ENCODE results near the gene NELFE.
"Not testable (repeated sequence)": the region's sequence is repeated elsewhere in the genome, so short reads cannot be mapped to it uniquely, and the experiment has no call there.

NELFE gene

DNA sequence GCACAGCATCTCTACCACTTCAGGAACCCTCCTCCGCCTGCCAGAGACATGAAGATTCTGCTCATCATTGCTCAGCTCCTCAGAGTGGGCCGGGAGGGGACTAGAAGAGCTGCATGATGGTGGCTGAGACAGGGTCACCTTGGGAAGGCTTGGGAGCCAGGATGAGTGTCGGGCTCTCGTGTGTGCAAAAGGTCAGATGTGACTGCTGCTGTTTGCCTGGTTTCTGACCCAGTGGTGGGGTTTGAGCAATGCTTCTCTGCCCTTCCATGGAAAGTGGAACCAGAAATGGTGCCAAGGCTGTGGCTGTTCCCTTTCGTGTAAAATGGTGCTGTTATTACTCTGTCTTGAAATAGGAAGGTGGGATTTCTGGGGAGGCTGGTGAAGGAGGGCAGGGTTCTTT, 22.2 kb upstream of the NELFE start:
- H3K27me3 Mint-ChIP-seq; H3K4me1 Mint-ChIP-seq; DNase-seq; H3K9me3 Mint-ChIP-seq; H3K4me3 Mint-ChIP-seq; H3K27ac Mint-ChIP-seq; ATAC-seq (replicated peaks): not testable (repeated sequence)
- peaks cover 2 to 17% of the 10 kb centered on the region in 2 donors for H3K36me3 Mint-ChIP-seq

DNA sequence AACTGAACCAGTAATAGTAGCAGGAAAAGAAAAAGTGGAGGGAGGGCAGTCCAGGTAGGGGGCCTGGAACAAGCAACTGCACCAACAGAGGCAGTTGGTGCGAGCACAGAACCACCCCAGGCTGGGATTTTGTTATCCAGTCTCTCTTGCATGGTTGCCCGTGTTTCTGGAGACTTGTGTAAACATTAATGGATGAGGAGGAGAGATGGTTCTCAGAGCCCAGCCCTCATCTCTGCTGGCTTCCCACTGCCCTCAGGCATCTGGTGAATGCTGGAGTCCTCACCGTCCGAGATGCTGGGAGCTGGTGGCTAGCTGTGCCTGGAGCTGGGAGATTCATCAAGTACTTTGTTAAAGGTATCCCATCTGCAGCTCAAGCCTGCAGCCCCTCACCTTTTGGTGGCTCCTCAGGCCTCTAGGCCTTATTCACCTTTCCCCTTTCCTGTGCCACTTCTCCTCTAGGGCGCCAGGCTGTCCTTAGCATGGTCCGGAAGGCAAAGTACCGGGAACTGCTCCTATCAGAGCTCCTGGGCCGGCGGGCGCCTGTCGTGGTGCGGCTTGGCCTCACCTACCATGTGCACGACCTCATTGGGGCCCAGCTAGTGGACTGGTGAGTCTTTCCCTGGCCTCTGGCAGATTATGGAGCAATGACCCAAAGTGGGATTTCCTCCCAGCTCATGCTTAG, 21.6 kb upstream of the NELFE start:
- DNase-seq; H3K9me3 Mint-ChIP-seq; H3K27ac Mint-ChIP-seq; H3K4me1 Mint-ChIP-seq; H3K4me3 Mint-ChIP-seq; ATAC-seq (replicated peaks); H3K27me3 Mint-ChIP-seq: not testable (repeated sequence)
- peaks cover 6 to 21% of the 10 kb centered on the region in 2 donors for H3K36me3 Mint-ChIP-seq

DNA sequence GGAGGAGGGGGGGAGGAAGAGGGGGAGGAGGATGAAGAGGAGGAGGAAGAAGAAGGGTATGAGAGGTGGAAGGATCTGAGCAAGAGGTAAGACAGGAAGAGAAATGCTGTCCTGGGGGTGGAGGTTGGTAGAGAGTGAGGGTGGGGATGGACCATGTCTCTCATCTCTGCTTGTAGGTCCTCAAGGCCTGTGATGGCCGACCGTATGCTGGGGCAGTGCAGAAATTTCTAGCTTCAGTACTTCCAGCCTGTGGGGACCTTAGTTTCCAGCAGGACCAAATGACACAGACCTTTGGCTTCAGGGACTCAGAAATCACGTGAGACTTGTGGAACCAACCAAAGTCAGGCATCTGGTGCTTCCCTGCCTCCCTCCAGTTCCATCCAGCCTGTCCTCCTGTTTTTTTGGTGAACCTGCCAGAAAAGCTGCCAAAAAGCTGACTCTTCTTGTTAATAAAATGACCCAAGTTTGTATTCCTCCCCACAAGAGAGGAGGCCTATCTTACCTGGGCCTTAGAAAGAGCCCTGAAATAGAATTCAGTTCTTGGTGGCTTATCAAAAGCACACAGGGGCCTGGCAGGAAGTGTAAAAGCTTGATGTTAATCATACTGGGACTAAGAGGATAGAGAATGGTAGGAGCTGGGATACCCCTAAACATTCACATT, 20.6 kb upstream of the NELFE start:
- no peak overlapping the region for H3K4me3 Mint-ChIP-seq
- no peaks in the 10 kb centered on the region for H3K27me3 Mint-ChIP-seq
- H3K4me1 Mint-ChIP-seq, result peaks cover 0 to 6% of the 10 kb centered on the region in 2 donors
- H3K36me3 Mint-ChIP-seq, result peaks cover 8 to 22% of the 10 kb centered on the region in 2 donors
- no peak for DNase-seq
- H3K9me3 Mint-ChIP-seq, result no peaks in the 10 kb centered on the region
- no peak overlapping the region for H3K27ac Mint-ChIP-seq
- ATAC-seq (replicated peaks), result no peak

DNA sequence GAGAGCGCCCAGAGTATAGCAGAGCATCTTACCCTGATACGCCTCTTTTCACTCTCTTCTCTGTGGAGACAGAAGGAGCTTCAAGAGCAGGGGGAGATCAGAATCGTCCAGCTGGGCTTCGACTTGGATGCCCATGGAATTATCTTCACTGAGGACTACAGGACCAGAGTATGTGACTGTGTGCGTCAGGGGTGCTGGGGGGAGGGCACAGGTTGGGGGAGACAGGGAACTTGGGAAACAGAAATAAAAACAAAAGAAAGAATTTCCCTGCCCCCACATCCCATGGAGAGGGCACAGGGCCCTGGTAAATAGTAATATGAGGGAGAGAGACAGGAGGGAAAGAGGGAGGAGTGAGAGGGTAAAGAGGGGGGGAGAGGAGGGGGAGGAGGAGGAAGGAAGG, 20.1 kb upstream of the NELFE start:
- Mint-ChIP-seq H3K27ac (no peak overlapping the region), H3K36me3 (peaks cover 8 to 26% of the 10 kb centered on the region in 2 donors), H3K27me3 (no peaks in the 10 kb centered on the region), H3K9me3 (no peaks in the 10 kb centered on the region), H3K4me3 (no peak overlapping the region), H3K4me1 (peaks cover 0 to 11% of the 10 kb centered on the region in 2 donors)
- no peak for ATAC-seq (replicated peaks)
- DNase-seq, result no peak

DNA sequence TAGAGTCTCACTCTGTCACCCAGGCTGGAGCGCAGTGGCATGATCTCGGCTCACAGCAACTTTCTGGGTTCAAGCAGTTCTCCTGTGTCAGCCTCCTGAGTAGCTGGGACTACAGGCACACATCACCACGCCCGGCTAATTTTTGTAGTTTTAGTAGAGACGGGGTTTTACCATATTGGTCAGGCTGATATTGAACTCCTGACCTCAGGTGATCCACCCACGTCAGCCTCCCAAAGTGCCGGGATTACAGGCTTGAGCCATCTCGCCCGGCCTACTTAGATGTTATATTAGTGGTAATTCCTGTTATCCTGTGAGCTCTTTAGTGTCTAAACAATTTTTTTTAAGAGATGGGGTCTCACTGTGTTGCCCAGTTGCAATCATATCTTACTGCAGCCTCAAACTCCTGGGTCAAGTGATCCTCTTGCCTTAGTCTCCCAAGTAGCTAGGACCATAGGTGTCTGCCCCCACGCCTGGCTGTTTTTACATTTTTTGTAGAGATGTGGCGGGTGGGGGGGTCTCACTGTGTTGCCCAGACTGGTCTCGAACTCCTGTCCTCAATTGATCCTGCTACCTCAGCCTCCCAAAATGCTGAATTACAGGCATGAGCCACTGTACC, 19.2 kb upstream of the NELFE start:
- peaks cover 5 to 20% of the 10 kb centered on the region in 2 donors for H3K4me1 Mint-ChIP-seq
- no peak overlapping the region for H3K27ac Mint-ChIP-seq
- no peak overlapping the region for H3K4me3 Mint-ChIP-seq
- H3K9me3 Mint-ChIP-seq, result no peaks in the 10 kb centered on the region
- ATAC-seq (replicated peaks) (no peak), DNase-seq (no peak)
- H3K36me3 Mint-ChIP-seq, result peaks cover 8 to 30% of the 10 kb centered on the region in 2 donors
- no peaks in the 10 kb centered on the region for H3K27me3 Mint-ChIP-seq

DNA sequence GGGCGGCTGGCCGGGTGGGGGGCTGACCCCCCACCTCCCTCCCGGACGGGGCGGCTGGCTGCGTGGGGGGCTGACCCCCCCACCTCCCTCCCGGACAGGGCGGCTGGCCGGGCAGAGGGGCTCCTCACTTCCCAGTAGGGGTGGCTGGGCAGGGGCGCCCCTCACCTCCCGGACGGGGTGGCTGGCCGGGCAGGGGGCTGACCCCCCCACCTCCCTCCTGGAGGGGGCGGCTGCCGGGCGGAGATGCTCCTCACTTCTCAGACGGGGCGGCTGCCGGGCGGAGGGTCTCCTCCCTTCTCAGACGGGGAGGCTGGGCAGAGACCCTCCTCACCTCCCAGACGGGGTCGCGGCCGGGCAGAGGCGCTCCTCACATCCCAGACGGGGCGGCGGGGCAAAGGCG, 17.3 kb upstream of the NELFE start:
- DNase-seq; H3K27ac Mint-ChIP-seq; H3K4me3 Mint-ChIP-seq; ATAC-seq (replicated peaks); H3K27me3 Mint-ChIP-seq; H3K9me3 Mint-ChIP-seq: not testable (repeated sequence)
- Mint-ChIP-seq H3K36me3 (peaks cover 9 to 30% of the 10 kb centered on the region in 2 donors), H3K4me1 (peaks cover 10 to 36% of the 10 kb centered on the region in 2 donors)

DNA sequence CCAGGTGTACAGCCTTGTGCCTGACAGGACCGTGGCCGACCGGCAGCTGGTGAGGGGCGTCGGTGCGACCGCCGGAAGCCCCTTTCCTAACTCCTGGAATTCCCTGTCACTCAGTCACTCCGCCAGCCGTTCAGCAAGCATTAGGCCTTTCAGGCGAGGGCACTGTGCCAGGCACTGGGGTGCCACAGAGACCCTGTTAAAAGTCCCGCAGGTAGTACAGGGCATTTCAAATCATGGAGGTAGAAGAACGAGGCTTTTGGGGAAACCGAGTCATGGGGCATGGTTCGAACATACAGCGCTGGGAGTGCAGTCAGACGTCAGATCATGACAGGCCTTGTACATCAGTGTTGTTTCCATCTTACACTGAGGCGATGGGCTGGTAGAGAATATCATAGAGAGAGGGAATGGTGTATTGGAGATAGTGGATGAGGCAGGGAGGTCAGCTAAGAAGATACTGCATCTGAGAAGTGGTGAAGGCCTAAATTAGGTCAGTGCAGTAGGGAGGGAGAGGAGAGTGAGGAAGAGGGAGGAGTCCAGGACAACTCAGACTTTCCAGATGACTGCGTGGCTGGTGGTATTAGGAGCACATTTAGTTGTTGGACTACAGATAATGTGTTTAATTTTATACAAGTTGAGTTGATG, 14.1 kb upstream of the NELFE start:
- Mint-ChIP-seq H3K9me3 (no peaks in the 10 kb centered on the region), H3K4me3 (peak overlapping the region; percentile 95 to 98), H3K27ac (peak overlapping the region; percentile 99), H3K36me3 (peaks cover 25 to 37% of the 10 kb centered on the region in 2 donors), H3K27me3 (no peaks in the 10 kb centered on the region), H3K4me1 (peaks cover 26 to 54% of the 10 kb centered on the region in 2 donors)
- ATAC-seq (replicated peaks), result no peak
- no peak for DNase-seq

DNA sequence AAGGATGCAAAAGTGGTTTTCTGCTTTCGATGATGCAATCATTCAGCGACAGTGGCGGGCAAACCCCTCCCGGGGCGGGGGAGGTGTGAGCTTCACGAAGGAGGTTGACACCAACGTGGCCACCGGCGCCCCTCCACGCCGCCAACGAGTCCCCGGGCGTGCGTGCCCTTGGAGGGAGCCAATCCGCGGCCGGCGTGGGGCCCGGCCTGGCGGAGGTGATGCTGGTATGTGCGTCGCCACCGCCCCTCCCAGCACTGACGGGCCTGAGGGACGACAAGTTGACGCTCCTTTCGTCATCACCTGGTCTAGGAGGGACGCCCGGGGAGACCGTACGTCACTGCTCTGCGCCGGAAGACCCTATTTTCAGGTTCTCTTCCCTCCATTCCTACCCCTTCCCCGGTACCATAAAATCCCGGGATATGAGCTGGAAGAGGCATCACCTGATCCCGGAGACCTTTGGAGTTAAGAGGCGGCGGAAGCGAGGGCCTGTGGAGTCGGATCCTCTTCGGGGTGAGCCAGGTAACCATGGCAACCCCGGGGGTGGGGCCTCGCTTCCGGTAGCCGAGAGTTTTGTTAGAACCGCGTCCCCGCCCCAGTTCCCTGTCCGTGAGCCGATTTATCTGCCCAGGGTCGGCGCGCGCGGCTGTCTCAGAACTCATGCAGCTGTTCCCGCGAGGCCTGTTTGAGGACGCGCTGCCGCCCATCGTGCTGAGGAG, 13.4 kb upstream of the NELFE start, which contains the start of gene DXO:
DXO (minus strand) TSS at position 146 of the 716 bp plus-strand sequence. CDS start 463 bp downstream, outside the sequence.
- Mint-ChIP-seq H3K27me3 (no peaks in the 10 kb centered on the region), H3K27ac (peak within 1 kb of the TSS; percentile 99), H3K36me3 (peaks cover 31 to 44% of the 10 kb centered on the region in 2 donors), H3K4me3 (peak within 1 kb of the TSS; percentile 95 to 98), H3K4me1 (peaks cover 31 to 61% of the 10 kb centered on the region in 2 donors), H3K9me3 (no peaks in the 10 kb centered on the region)
- ATAC-seq (replicated peaks), result peak; percentile 93 to 94
- DNase-seq, result peak; percentile 99

DNA sequence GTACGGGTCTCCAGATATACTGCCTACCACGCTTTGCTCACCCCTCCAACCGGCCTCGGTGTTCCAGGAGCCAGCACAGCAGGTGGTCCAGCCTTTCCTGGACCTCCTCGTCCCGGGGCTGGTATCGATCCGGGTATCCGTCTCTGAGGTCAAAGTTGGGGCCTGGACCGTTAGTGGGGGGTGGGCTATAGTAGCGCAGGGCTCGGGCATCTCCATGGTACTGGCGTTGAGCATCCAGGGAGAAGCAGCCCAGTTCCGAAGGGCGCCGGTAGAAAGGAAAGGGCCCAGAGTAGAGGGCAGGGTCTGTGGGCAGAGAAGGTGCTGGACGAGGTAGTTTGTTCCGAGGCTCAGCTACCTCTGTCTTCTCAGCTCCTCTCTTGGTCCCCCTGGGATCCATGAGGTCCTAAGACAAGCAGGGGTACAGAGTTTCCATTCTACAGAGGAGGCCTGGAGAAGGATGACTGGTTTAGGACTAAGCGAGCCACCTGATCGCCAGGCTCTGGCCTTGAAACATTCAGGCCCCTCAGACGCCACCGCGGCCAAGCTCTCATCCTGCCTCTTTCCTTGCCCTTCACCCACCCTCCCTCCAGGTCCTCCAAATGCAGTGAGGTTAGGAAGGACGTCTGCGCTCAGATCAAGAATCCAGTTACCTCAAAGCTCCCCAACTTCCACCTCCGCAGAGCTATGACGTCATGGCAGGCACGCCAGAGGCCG, 12.7 kb upstream of the NELFE start:
- Mint-ChIP-seq H3K36me3 (peaks cover 38 to 46% of the 10 kb centered on the region in 2 donors), H3K4me1 (peaks cover 31 to 66% of the 10 kb centered on the region in 2 donors), H3K4me3 (peak overlapping the region; percentile 95 to 98), H3K27me3 (no peaks in the 10 kb centered on the region), H3K9me3 (no peaks in the 10 kb centered on the region), H3K27ac (peak overlapping the region; percentile 99)
- ATAC-seq (replicated peaks) (peak in 1 of 2 donors; percentile 6), DNase-seq (no peak)

DNA sequence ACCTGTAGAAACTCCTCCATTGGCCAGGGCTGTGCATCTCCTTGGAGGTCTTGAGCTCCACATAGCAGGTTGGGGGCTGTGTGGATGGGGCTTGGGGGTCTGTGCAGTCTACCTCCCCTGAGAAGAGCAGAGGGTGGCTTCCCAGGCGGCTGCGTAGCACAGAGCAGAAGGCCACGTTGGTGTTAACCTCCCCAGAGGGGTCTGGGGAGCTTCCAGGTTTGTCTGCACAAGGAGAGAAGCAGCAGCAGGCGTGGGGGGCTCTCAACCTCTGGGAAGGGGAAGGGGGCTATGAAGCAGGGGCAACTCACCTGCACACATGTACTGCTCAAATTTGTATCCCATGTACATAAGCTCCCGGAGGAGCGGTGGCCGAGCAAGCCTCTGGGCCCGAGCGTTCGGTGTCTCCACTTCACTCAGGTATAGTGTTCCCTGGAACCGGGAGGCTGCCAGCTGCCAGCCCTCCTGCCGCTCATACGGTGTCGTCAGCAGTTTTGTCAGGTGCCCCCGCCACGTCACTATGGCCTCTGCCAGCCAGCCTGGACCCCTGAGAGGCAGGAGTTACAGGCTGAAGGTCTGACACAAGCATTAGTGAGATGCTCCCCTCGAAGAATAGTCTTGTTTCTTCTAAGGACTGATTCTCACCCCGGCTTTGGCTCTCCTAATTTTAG, 12.0 kb upstream of the NELFE start:
- Mint-ChIP-seq H3K27me3 (no peaks in the 10 kb centered on the region), H3K4me1 (peaks cover 31 to 66% of the 10 kb centered on the region in 2 donors), H3K4me3 (peak overlapping the region; percentile 95 to 98), H3K9me3 (no peaks in the 10 kb centered on the region), H3K27ac (peak overlapping the region; percentile 99), H3K36me3 (peaks cover 43 to 49% of the 10 kb centered on the region in 2 donors)
- ATAC-seq (replicated peaks) (no peak), DNase-seq (no peak)

DNA sequence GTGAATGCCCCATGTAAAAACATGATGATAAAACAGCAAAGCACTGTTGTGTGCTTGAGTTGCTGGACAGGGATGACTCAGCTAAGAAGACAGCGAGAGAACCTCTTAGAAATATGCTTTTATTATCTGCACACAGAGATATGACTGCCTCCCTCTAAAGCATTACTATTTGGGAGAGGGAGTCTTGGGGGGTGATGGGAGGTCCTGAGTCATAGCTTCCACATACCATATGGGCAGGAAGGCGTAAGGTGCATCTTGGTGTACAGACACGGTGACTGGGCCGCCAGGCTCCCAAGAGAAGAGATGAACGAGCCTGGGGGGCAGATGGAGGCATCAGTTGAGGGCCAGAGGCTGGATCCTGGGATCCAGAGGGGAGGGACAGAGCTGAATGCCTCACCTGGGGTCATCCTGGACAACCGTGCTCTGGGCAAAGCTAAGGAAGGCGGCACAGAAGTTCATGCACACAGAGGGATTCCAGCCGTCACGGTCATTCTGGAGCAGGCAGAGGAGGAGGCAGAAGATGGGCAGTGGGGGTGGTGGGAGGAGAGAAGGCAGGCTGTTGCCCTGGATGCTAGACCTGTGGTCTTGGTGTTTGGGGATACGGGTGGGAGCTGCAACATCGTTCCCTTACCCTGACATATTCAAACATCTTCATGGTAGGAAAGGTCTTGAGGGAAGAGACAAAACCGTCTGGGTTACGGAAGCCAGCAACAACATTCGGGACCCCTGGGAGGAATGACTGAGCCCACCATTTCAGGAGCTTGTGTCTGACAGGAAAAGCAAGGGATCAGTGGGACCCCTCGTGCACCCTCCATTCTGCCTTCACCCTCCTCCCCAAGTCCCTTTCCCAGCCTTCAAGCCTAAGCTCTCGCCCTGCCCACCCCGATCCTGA, 11.2 kb upstream of the NELFE start:
- Mint-ChIP-seq H3K27me3 (no peaks in the 10 kb centered on the region), H3K4me3 (peak overlapping the region; percentile 95 to 98), H3K36me3 (peaks cover 39 to 47% of the 10 kb centered on the region in 2 donors), H3K27ac (peak overlapping the region; percentile 99), H3K4me1 (peaks cover 31 to 66% of the 10 kb centered on the region in 2 donors), H3K9me3 (no peaks in the 10 kb centered on the region)
- ATAC-seq (replicated peaks), result no peak
- DNase-seq, result no peak

Data from stimulated activated naive B cell treated with anti-CD40 and anti-IgM and Interleukin-4, amounts not matched to agents 10 μg/mL and 1 μg/mL and 100 μg/mL, for 72 hours (primary cell).